ENCODE results near the gene HMG20B.

GRCh38 chr19:3578390-3578789 is 5.6 kb downstream of the HMG20B start:
- no peak for TF ChIP-seq POLR2A (IDR thresholded peaks at IDR 0.05; ENCODE audit: low read length)
- no peak for TF ChIP-seq GATA1 (IDR thresholded peaks at IDR 0.05; ENCODE audit: low read depth, low read length)

All from erythroblast (primary cell).